ENCODE measurements around the gene MRPL38. TPM values are rescaled to one million over a fixed set of nuclear protein-coding genes. Genes with fewer than 3 reads are reported as not detected.

MRPL38 gene
- total and polyA plus RNA-seq, 4 donors, result 23.0 to 63.9 (median 50.5) TPM

DNA sequence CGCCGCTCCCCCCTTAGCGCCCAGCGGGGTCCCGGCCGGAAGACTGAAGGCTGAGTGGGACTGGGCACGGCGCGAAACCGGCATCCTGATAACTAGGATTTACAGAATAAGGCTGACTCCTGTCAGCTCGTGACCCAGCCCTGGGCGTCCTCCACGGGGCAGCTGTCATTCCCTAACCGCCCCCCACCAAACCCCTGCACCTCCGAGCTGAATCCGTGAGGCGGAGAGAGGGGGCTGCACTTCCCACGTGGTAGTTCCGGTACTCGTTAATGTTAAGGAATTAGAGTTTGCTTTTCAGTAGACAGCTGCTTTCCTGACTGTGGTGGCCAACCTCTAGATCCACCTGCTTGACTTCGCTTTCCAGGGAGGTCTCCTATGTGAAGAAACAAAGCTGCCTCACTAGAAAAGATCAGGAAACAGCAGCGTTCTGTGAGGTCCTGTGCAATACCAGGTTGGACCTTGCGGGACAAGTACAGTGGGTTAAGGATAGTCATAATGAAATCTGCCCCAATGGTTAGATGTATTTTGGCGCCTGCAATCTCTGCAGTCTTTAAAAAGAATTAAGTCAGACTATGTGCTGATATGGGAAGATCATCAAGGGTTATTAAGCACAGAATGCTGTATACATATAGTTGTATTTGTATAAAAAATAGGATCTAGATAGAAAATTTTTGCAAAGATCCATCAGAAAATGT is 48.5 kb downstream of the MRPL38 start:
- Histone ChIP-seq H3K27me3 (ENCODE audit: control insufficient read depth in 4 of 4, insufficient read depth in 4 of 4, low read length in 3 of 4) (no peaks in the 10 kb centered on the region), H3K27ac (ENCODE audit: low read depth in 1 of 2, low read length in 2 of 2) (peak overlapping the region; percentile 94 to 98), H3K9me3 (ENCODE audit: control insufficient read depth in 4 of 4, low read length in 3 of 4) (no peaks in the 10 kb centered on the region), H3K4me3 (ENCODE audit: low read depth in 1 of 3, low read length in 3 of 3) (peak overlapping the region; percentile 67 to 89 (median 85)), H3K4me1 (ENCODE audit: control insufficient read depth in 4 of 4, insufficient read depth in 4 of 4, low read length in 3 of 4) (peaks cover 2 to 28% (median 23%) of the 10 kb centered on the region in 4 donors), H3K9ac (ENCODE audit: low read depth in 1 of 2, low read length in 2 of 2) (peak overlapping the region; percentile 67 to 68), H3K36me3 (ENCODE audit: control insufficient read depth in 4 of 4, insufficient read depth in 3 of 4, low read depth in 1 of 4, low read length in 3 of 4) (peaks cover 0 to 3% (median 1%) of the 10 kb centered on the region in 4 donors)
- 3% methylated on average over 24 of the region's 24 CpGs for WGBS
- no peak for DNase-seq (ENCODE audit: low spot score)
- peak in 1 of 2 donors; percentile 2 for TF ChIP-seq RAD21 (IDR thresholded peaks at IDR 0.05)
- TF ChIP-seq RXRA (IDR thresholded peaks at IDR 0.05), result no peak

DNA sequence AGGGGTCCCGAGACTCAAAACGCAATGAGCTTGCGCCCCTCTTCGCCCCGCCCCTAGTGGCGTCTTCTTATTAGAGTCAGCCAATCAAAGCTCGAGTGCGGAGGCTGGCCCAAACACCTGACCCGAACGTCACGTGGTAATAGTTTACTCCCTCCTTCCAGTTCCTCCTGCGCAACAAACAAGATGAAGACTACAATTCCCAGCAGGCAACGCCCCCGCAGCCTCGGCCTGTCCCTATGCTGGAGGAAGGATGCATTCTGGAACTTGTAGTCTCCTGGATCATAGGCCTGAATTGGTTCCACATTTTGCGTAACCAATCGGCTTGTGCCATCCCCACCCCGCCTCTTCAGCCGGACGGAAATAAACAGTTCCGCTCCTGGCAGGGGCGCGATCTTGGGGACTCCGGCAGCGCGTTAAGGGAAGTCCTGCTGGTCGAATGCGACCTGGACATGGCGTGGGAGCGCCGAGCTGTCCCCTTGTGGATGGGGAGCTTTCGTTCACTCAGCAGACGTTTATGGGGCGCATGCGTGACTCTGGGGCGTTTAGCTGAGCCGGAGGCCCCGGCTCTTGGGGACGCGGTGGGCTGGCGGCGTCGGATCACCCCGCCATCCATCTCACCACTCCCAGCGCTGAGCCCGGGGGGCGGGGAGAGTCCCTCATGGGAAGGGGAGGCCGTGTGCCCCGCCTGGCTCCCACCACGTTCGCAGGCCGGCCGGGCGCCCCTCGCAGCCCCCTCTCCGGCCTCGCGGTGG is 49.2 kb downstream of the MRPL38 start, which contains the start of gene WBP2:
Gene WBP2 (minus strand): TSS at position 26 of the 752 bp plus-strand sequence. CDS start 38 bp downstream, outside the sequence.
- peak within 1 kb of the TSS; percentile 94 to 98 for H3K27ac ChIP-seq (ENCODE audit: low read depth in 1 of 2, low read length in 2 of 2)
- under 1% methylated on average over 58 of the region's 58 CpGs for WGBS
- H3K9ac ChIP-seq (ENCODE audit: low read depth in 1 of 2, low read length in 2 of 2), result peak within 1 kb of the TSS; percentile 93 to 100
- peak within 1 kb of the TSS; percentile 83 to 89 (median 87) for H3K4me3 ChIP-seq (ENCODE audit: low read depth in 1 of 3, low read length in 3 of 3)
- peaks cover 0 to 8% (median 3%) of the 10 kb centered on the region in 4 donors for H3K36me3 ChIP-seq (ENCODE audit: control insufficient read depth in 4 of 4, insufficient read depth in 3 of 4, low read depth in 1 of 4, low read length in 3 of 4)
- no peaks in the 10 kb centered on the region for H3K9me3 ChIP-seq (ENCODE audit: control insufficient read depth in 4 of 4, low read length in 3 of 4)
- peak; percentile 93 for DNase-seq (ENCODE audit: low spot score)
- TF ChIP-seq TAF1 (conservative IDR thresholded peaks at IDR 0.05) (peak; percentile 72), FOXA1 (IDR thresholded peaks at IDR 0.05) (no peak), RXRA (IDR thresholded peaks at IDR 0.05) (peak; percentile 51 to 70), HNF4A (conservative IDR thresholded peaks at IDR 0.05) (peak; percentile 6 to 37), JUND (IDR thresholded peaks at IDR 0.05) (peak in 1 of 2 donors; percentile 53), YY1 (IDR thresholded peaks at IDR 0.05) (peak; percentile 92), HNF4G (IDR thresholded peaks at IDR 0.05) (no peak), RAD21 (IDR thresholded peaks at IDR 0.05) (no peak), GABPA (IDR thresholded peaks at IDR 0.05 in 1 of 2, conservative IDR thresholded peaks at IDR 0.05 in 1 of 2) (peak in 1 of 2 donors; percentile 88), NR2F2 (IDR thresholded peaks at IDR 0.05) (peak; percentile 78), EGR1 (IDR thresholded peaks at IDR 0.05; ENCODE audit: low read depth in 2 of 2) (peak; percentile 100), SP1 (IDR thresholded peaks at IDR 0.05) (peak; percentile 93), FOXA2 (IDR thresholded peaks at IDR 0.05) (no peak)
- TF ChIP-seq, protein P1, sequence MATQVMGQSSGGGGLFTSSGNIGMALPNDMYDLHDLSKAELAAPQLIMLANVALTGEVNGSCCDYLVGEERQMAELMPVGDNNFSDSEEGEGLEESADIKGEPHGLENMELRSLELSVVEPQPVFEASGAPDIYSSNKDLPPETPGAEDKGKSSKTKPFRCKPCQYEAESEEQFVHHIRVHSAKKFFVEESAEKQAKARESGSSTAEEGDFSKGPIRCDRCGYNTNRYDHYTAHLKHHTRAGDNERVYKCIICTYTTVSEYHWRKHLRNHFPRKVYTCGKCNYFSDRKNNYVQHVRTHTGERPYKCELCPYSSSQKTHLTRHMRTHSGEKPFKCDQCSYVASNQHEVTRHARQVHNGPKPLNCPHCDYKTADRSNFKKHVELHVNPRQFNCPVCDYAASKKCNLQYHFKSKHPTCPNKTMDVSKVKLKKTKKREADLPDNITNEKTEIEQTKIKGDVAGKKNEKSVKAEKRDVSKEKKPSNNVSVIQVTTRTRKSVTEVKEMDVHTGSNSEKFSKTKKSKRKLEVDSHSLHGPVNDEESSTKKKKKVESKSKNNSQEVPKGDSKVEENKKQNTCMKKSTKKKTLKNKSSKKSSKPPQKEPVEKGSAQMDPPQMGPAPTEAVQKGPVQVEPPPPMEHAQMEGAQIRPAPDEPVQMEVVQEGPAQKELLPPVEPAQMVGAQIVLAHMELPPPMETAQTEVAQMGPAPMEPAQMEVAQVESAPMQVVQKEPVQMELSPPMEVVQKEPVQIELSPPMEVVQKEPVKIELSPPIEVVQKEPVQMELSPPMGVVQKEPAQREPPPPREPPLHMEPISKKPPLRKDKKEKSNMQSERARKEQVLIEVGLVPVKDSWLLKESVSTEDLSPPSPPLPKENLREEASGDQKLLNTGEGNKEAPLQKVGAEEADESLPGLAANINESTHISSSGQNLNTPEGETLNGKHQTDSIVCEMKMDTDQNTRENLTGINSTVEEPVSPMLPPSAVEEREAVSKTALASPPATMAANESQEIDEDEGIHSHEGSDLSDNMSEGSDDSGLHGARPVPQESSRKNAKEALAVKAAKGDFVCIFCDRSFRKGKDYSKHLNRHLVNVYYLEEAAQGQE (IDR thresholded peaks at IDR 0.05), result peak; percentile 81
- TF ChIP-seq, protein P2, sequence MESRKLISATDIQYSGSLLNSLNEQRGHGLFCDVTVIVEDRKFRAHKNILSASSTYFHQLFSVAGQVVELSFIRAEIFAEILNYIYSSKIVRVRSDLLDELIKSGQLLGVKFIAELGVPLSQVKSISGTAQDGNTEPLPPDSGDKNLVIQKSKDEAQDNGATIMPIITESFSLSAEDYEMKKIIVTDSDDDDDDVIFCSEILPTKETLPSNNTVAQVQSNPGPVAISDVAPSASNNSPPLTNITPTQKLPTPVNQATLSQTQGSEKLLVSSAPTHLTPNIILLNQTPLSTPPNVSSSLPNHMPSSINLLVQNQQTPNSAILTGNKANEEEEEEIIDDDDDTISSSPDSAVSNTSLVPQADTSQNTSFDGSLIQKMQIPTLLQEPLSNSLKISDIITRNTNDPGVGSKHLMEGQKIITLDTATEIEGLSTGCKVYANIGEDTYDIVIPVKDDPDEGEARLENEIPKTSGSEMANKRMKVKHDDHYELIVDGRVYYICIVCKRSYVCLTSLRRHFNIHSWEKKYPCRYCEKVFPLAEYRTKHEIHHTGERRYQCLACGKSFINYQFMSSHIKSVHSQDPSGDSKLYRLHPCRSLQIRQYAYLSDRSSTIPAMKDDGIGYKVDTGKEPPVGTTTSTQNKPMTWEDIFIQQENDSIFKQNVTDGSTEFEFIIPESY (IDR thresholded peaks at IDR 0.05), result peak; percentile 80
- TF ChIP-seq, protein P3, sequence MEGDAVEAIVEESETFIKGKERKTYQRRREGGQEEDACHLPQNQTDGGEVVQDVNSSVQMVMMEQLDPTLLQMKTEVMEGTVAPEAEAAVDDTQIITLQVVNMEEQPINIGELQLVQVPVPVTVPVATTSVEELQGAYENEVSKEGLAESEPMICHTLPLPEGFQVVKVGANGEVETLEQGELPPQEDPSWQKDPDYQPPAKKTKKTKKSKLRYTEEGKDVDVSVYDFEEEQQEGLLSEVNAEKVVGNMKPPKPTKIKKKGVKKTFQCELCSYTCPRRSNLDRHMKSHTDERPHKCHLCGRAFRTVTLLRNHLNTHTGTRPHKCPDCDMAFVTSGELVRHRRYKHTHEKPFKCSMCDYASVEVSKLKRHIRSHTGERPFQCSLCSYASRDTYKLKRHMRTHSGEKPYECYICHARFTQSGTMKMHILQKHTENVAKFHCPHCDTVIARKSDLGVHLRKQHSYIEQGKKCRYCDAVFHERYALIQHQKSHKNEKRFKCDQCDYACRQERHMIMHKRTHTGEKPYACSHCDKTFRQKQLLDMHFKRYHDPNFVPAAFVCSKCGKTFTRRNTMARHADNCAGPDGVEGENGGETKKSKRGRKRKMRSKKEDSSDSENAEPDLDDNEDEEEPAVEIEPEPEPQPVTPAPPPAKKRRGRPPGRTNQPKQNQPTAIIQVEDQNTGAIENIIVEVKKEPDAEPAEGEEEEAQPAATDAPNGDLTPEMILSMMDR (IDR thresholded peaks at IDR 0.05; ENCODE audit: low read depth, low read length, missing input control), result peak; percentile 32
- TF ChIP-seq, protein P4, sequence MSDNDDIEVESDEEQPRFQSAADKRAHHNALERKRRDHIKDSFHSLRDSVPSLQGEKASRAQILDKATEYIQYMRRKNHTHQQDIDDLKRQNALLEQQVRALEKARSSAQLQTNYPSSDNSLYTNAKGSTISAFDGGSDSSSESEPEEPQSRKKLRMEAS (IDR thresholded peaks at IDR 0.05), result peak; percentile 90
- TF ChIP-seq, protein P5, sequence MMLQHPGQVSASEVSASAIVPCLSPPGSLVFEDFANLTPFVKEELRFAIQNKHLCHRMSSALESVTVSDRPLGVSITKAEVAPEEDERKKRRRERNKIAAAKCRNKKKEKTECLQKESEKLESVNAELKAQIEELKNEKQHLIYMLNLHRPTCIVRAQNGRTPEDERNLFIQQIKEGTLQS (IDR thresholded peaks at IDR 0.05), result peak; percentile 28
- peaks cover 2 to 35% (median 27%) of the 10 kb centered on the region in 4 donors for H3K4me1 ChIP-seq (ENCODE audit: control insufficient read depth in 4 of 4, insufficient read depth in 4 of 4, low read length in 3 of 4)
- H3K27me3 ChIP-seq (ENCODE audit: control insufficient read depth in 4 of 4, insufficient read depth in 4 of 4, low read length in 3 of 4), result no peaks in the 10 kb centered on the region
